Stimulated activated CD4-positive, alpha-beta T cell treated with anti-CD3 and anti-CD28 coated beads, Interleukin-4, amount 100 ng/mL, for 1 hour (primary cell): ENCODE results near the gene ARVCF.

ENCODE experiments used
- DNase-seq: peaks from one replicate; pipeline ENCODE4 v3.0.0-alpha.2; 2020

Gene ARVCF

DNA sequence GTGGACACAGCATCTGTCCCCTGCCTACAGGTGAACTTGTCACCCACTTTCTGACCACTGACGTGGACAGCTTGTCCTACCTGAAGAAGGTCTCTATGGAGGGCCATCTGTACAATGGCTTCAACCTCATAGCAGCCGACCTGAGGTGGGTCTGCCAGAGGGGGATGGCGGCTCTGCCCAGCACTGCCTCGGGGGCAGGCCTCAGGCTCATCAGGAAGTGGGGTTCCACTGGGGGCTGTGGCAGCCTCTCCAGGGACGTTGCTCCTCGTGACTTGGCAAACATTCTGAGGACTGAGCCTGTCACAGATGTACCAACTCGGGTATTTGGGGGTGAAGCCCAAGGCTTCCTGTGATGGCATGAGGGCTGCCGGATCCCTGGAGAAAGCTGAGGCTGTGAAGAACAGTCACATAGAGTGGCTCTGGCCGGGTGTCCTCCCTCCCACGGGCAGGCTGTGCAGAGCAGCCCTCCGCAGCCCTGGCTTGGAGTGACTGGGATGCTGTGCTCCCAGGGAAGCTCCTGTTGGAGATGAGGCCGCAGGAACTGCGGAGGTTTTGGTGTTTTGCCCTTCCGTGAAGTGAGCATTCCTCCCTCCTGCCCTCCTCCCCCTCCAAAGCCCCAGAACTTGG, 36.9 kb upstream of the ARVCF start:
- no peak for DNase-seq

- DNase-seq: no peak
Measured at GRCh38 chr22:20052309-20053259, 36.0 kb upstream of the ARVCF start.

- DNase-seq: no peak
Measured at GRCh38 chr22:20051927-20052308, 35.3 kb upstream of the ARVCF start.

GRCh38 chr22:20046730-20047129, 30.1 kb upstream of the ARVCF start:
- no peak for DNase-seq

- no peak for DNase-seq
Measured at GRCh38 chr22:20044495-20045151, 28.0 kb upstream of the ARVCF start.

DNA sequence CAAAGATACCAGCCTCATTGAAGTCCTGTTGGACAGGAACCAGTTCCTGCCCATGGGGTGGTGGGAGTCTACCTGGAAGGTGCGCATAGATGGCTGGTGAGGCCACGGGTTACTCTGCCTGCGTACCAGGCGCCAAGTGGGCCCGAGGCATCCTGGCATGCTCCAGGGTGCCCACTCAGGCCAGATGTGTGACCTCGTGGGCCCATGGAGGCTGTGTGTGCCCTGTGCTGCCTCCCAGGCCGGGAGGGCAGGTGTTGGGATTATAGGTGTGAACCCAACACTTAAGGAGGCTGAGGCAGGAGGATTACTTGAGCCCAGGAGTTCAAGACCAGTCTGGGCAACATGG, 27.3 kb upstream of the ARVCF start:
- no peak for DNase-seq

DNA sequence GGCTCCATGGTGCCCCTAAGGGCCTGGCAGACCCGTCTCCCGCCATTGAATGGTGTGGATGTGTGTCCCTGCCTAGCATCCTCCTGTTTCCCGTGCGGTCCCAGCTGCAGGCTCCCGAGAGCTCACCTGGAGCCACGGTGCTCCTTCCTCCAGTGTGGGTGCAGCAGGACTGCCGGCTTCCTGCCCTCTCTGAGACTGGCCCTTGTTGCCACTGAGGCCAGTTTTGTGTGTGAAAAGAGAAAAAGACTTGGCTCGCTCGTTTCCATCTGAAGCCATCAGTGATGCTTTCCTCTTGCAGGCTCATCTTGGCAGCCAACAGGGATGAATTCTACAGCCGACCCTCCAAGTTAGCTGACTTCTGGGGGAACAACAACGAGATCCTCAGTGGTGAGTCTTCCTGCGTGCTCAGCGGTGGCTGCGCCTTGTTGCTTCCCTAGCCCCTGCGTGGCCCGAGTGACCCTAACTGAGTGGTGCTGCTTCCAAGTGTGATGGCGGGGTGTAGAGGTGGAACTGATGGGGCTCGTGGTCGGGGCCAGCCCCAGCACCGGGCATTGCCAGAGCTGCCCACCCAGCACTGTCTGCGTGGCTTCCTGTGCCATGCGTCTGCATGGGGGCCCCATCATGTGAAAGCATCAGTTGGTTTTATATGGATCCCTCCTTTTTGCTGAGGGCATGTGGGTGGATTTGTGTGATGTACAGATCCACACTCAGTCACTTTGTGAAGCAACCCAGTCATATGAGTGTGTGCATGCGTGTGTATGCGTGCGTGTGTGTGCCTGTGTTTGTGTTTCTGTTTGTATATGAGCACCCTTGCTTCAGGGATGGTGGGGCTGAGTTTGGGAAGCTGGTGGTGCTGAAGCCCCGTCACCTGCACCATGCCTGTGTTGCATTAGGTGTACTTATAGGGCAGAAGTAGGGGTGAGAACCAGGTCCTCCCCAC, 26.7 kb upstream of the ARVCF start:
- DNase-seq: no peak

GRCh38 chr22:20040327-20041200, 23.9 kb upstream of the ARVCF start:
- DNase-seq: no peak

GRCh38 chr22:20039683-20040325, 23.2 kb upstream of the ARVCF start:
- no peak for DNase-seq

- no peak for DNase-seq
Measured at GRCh38 chr22:20038574-20038973, 22.0 kb upstream of the ARVCF start.

GRCh38 chr22:20037419-20037818, 20.8 kb upstream of the ARVCF start:
- DNase-seq: no peak

DNA sequence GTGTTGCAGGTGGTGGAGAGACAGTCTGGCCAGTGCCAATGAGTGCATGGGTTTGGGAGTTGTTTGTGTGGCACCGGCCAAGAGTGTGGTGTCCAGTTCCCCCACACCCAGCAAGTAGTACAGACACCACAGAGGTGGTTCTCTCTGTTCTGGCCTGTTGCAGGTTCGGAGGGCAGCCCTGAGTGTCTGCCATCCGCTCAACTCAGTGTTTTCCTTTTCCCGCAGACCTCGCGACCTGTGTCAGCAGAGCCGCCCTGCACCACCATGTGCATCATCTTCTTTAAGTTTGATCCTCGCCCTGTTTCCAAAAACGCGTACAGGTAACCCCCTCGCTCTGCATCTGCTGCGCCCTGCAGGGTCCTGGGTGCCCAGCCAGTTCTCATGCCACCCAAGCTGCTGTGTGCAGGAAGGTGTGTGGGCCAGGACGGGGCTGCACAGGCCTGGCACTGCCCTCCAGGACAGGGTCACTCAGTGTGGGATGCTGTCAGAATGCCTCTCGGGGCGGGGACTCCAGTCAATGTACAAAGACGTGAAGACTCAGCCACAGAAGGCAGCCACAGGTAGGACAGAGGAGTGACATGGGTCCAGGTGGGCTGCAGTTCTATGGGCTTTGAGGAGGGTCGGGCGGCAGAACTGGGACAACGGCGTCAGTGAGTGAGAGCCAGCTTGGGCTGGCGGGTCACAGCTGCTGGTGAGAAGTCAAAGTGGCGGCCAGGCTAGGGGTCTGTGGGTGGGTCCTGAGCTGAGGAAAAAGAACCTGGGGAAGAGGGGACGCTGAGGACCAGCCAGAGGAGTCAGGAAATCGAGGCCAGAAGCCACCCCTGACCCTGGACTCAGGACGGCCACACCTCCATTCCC, 20.1 kb upstream of the ARVCF start:
- no peak for DNase-seq

- DNase-seq: no peak
Measured at GRCh38 chr22:20036084-20036482, 19.5 kb upstream of the ARVCF start.

GRCh38 chr22:20035375-20036083, 18.9 kb upstream of the ARVCF start:
- no peak for DNase-seq

DNA sequence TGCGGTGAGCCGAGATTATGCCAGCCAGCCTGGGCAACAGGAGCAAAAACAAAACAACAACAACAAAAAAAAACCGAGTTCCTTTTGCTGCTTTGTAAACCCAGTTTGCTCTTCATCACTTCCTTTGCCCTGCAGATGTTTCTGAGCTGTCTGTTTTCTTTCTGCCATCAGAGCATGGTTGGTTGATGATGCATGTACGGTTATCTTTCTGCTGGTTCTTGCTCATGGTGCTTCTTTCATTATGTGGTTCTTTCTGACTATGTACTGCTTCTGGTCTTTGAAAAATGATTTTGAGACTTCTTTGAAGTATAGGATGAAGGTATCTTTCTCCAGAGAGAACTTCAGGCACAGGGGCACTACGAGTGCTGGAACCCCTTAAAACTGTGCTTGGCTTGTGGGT, 17.5 kb upstream of the ARVCF start:
- DNase-seq: no peak

DNA sequence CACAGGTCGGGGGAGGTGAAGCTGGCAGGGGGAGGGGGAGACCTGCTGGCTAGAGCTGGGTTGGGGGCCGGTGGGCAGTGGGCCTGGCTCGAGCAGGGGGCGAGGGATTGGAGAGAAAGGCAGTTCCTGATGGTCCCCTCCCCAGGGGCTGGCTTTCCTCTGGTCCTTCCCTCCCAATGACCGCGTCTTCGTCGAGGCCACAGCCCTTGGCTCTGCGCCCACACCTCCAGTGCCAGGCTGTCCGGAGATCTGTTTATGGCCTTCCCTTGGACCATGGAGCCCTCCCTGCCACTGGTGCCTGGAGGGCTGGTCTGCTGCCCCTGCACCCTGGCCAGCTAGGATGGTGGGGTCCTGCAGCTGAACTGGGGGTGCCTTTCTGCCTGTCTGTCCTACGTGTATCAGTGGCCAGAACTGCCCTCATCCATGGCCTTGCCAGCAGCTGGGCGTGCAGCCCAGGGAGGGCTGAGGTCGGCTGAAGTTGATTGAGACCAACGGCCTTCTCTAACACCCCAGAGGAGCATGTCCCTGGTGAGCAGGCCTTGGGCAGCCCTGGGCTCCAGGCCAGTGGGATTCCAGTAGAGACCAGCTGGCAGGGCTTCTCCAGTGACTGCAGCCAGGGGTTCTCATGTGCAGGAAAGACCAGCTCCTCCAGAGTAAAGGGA, 16.6 kb upstream of the ARVCF start:
- no peak for DNase-seq

DNA sequence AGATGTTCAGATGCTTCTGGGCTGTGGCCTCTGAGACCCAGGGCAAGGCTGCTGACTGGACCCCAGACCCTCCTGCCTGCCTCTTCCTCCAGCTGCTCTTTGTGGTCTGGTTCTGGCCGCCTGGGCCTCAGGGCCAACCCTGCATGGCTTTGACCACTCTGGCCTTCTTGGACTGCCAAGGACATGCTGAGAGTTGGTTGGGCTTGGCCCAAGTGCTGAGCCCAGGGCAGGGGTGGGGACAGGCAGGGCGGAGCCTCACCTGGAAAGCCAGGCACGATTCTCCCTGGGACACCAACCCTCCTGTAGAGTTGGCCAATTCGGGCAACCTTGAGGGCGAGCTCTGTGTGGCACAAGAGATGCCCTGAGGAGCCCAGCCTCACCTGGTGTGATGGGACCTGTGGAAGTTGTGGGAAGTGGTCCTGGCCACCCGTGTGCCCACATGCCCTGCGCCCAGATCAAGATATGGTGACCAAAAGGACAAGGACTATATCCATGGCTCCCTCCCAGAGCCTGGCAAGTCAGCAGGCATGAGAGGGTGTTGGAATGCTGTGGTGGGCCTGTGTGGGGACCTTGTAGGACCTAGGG, 15.9 kb upstream of the ARVCF start:
- no peak for DNase-seq

GRCh38 chr22:20031732-20032406, 15.2 kb upstream of the ARVCF start:
- peak; percentile 16 for DNase-seq
